Transverse colon (tissue), 4 donors: ENCODE measurements around the gene RBM5. TPM values are rescaled to one million over a fixed set of nuclear protein-coding genes. Genes with fewer than 3 reads are reported as not detected.

Source experiments
- DNase-seq: peaks from one replicate; pipeline ENCODE4 v3.0.0-alpha.2; 2019
- H3K27ac ChIP-seq, 4 donors: fragments of 200-600 bp; sonication (generic); 2 replicates each; pipeline ENCODE4 v1.5.1; 2016 to 2018; ENCODE audit warnings: inconsistent platforms in 4 of 4
- H3K27me3 ChIP-seq: fragments of 200-600 bp; sonication (generic); 2 replicates; pipeline ENCODE4 v1.5.1; 2017; ENCODE audit warnings: inconsistent platforms
- H3K36me3 ChIP-seq, 4 donors: fragments of 200-600 bp; sonication (generic); 2 replicates each; pipeline ENCODE4 v1.5.1; 2017 to 2019; ENCODE audit warnings: inconsistent platforms in 4 of 4
- H3K4me1 ChIP-seq, 4 donors: fragments of 200-600 bp; sonication (generic); 2 replicates each; pipeline ENCODE4 v1.5.1; 2017 to 2020; ENCODE audit warnings: inconsistent platforms in 4 of 4
- H3K4me3 ChIP-seq, 4 donors: fragments of 200-600 bp; sonication (generic); 1 replicate in 1 of 4; 2 replicates in 3 of 4; pipeline versions ENCODE4 v1.5.1 to v1.6.1; 2017 to 2019; ENCODE audit warnings: inconsistent platforms in 4 of 4
- H3K9me3 ChIP-seq, 2 donors: fragments of 200-600 bp; sonication (generic); 2 replicates each; pipeline ENCODE4 v1.5.1; 2017 to 2019; ENCODE audit warnings: inconsistent platforms in 2 of 2
- EP300 ChIP-seq: sonication (generic); formaldehyde crosslinking; IDR thresholded peaks from one replicate; pipeline ENCODE4 v1.6.1; 2017; ENCODE audit warnings: antibody characterized with exemption, low read depth
- POLR2A ChIP-seq: fragments of 450-650 bp; IDR thresholded peaks from one replicate; pipeline ENCODE4 v1.6.1; 2016; ENCODE audit warnings: antibody characterized with exemption, mild to moderate bottlenecking, moderate library complexity
- POLR2AphosphoS5 ChIP-seq, 3 donors: sonication (generic); formaldehyde crosslinking; IDR thresholded peaks; one replicate each; pipeline ENCODE4 v1.6.1; 2016; ENCODE audit warnings: antibody characterized with exemption in 3 of 3
- WGBS, 2 donors: methylation state at CpG; one replicate each; pipeline ENCODE4 v1.1.5; 2018; ENCODE audit warnings: low coverage in 1 of 2; 5-methylcytosine and 5-hydroxymethylcytosine counted together
- in situ Hi-C, 4 donors: fragments of 200-750 bp; cut with MboI; loops; one replicate each; pipeline versions ENCODE4 v1.15.0 to v1.15.1; 2017; ENCODE audit warnings: low sequenced_read_pairs in 3 of 4, low pct_ligation_motif_present in 1 of 4, low pct_unique_long_range_greater_than_20kb in 1 of 4
- intact Hi-C: fragments of 100-400 bp; cut with DNase I; formaldehyde crosslinking; loops from one replicate; pipeline ENCODE4 v1.15.1; 2023; ENCODE audit warnings: low total_unique reads
- total RNA-seq, 4 donors: library from RNA; depleted of rRNA; stranded (reverse); fragments of >200 nt; gene quantifications; one replicate each; pipeline ENCODE4 v1.1.0, GENCODE V29; 2016
- TF ChIP-seq, protein P1 (sequence below), 5 experiments: fragments of 200-600 bp in 3 of 5; fragments of 450-650 bp in 2 of 5; sonication (generic) in 3 of 5; IDR thresholded peaks; 1 replicate in 2 of 5; 2 replicates in 3 of 5; pipeline ENCODE4 v1.5.1; 2016 to 2017; ENCODE audit warnings: antibody characterized with exemption in 5 of 5, inconsistent platforms in 3 of 5, mild to moderate bottlenecking in 2 of 5, moderate library complexity in 1 of 5

RBM5 gene
- total RNA-seq, 4 donors from 2014 or later, result 238 to 391 (median 304) TPM

DNA sequence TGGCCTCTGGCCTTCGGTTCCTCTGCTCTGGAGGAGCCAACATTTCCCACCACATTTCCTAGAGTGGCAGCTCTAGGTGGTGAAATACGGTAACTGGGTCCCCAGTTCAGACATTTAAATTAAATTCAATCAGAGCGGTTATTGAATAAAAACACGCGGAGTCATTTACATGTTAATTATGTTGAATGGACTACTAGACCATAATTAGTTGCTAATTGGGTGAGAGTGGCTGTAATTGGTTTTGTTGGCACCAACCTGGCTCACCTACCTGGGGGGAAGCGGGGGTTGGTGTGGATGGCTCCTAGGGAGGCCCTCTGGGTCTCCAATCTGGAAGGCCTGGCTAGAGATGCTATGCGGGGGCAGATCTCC is 79.1 kb downstream of the RBM5 start:
- Histone ChIP-seq H3K4me3 (no peak overlapping the region), H3K27ac (peak overlapping the region; percentile 71 to 82 (median 80)), H3K36me3 (no peaks in the 10 kb centered on the region), H3K27me3 (no peaks in the 10 kb centered on the region), H3K4me1 (peaks cover 49 to 82% (median 61%) of the 10 kb centered on the region in 4 donors), H3K9me3 (no peaks in the 10 kb centered on the region)
- no peak for DNase-seq
- intact Hi-C loops (no loop called here), in situ Hi-C loops (no loop called here)
- TF ChIP-seq POLR2A (no peak), POLR2AphosphoS5 (IDR thresholded peaks at IDR 0.05) (no peak), EP300 (no peak)
- TF ChIP-seq, protein P1, sequence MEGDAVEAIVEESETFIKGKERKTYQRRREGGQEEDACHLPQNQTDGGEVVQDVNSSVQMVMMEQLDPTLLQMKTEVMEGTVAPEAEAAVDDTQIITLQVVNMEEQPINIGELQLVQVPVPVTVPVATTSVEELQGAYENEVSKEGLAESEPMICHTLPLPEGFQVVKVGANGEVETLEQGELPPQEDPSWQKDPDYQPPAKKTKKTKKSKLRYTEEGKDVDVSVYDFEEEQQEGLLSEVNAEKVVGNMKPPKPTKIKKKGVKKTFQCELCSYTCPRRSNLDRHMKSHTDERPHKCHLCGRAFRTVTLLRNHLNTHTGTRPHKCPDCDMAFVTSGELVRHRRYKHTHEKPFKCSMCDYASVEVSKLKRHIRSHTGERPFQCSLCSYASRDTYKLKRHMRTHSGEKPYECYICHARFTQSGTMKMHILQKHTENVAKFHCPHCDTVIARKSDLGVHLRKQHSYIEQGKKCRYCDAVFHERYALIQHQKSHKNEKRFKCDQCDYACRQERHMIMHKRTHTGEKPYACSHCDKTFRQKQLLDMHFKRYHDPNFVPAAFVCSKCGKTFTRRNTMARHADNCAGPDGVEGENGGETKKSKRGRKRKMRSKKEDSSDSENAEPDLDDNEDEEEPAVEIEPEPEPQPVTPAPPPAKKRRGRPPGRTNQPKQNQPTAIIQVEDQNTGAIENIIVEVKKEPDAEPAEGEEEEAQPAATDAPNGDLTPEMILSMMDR (IDR thresholded peaks at IDR 0.05), result no peak
- WGBS, 2 donors, result 83% methylated on average over 7 of the region's 7 CpGs; no CpG with 5 or more reads in 1 of the 2 donors

DNA sequence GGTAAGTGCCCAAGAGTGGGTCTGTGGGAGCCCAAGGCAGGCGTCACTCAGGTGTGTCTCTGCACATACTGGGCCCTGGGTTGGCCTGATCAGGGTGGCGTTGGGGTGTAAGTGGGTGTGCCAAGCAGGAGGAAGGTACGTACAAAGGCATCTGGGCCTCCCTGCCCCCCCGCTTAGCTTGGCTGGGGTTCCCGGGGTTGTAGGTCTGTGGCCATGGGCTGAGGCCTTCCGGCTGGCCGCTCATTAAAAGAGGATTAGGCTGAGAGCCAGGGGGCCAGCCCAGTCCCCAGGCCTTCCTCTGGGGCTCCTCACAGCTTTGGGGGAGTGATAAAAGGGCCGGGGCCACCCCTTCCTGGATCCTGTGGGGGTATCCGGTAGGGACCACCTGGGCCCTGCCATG is 79.7 kb downstream of the RBM5 start:
- H3K27me3 ChIP-seq, result no peaks in the 10 kb centered on the region
- H3K4me1 ChIP-seq, result peaks cover 48 to 79% (median 60%) of the 10 kb centered on the region in 4 donors
- intact Hi-C loops (no loop called here), in situ Hi-C loops (no loop called here)
- H3K9me3 ChIP-seq, result no peaks in the 10 kb centered on the region
- DNase-seq, result no peak
- peak overlapping the region in 3 of 4 donors; percentile 32 to 82 (median 71) for H3K27ac ChIP-seq
- no peaks in the 10 kb centered on the region for H3K36me3 ChIP-seq
- WGBS, 2 donors, result 61% methylated on average over 4 of the region's 9 CpGs; no CpG with 5 or more reads in 1 of the 2 donors
- TF ChIP-seq POLR2A (no peak), EP300 (no peak), POLR2AphosphoS5 (IDR thresholded peaks at IDR 0.05) (no peak)
- TF ChIP-seq, protein P1 (IDR thresholded peaks at IDR 0.05), result no peak
- H3K4me3 ChIP-seq, result no peak overlapping the region

Other genes with a start within 250 kb of the RBM5 start
- gene TRAIP, start 232.4 kb upstream of the RBM5 start, total RNA-seq, result 1 to 10 TPM; 1.2 to 1.7 (median 1.6) TPM
- under 1 TPM in 1 of 4 donors, not detected in 3; 0.14 TPM for gene CAMKV, start 219.0 kb upstream of the RBM5 start, total RNA-seq
- 100 to 1,000 TPM in 3 of 4 donors, 10 to 100 TPM in 1; 92.8 to 323 (median 138) TPM for gene MST1R, start 185.0 kb upstream of the RBM5 start, total RNA-seq
- gene MON1A, start 159.1 kb upstream of the RBM5 start, total RNA-seq, result 10 to 100 TPM in 1 of 4 donors, 1 to 10 TPM in 2, under 1 TPM in 1; 0.80 to 10.5 (median 8.7) TPM
- 100 to 1,000 TPM in 3 of 4 donors, 10 to 100 TPM in 1; 89.7 to 256 (median 152) TPM for gene RBM6, start 148.8 kb upstream of the RBM5 start, total RNA-seq
- 10 to 100 TPM in 1 of 4 donors, 1 to 10 TPM in 3; 1.9 to 30.6 (median 3.8) TPM for gene SEMA3F, start 66.4 kb downstream of the RBM5 start, total RNA-seq
- gene GNAT1, start 102.7 kb downstream of the RBM5 start, total RNA-seq, result not detected
- not detected for gene SLC38A3, start 116.4 kb downstream of the RBM5 start, total RNA-seq
- 100 to 1,000 TPM in 1 of 4 donors, 10 to 100 TPM in 3; 69.6 to 322 (median 74.8) TPM for gene GNAI2, start 147.3 kb downstream of the RBM5 start, total RNA-seq
- 100 to 1,000 TPM in 2 of 4 donors, 10 to 100 TPM in 2; 59.5 to 423 (median 122) TPM for gene SEMA3B, start 180.2 kb downstream of the RBM5 start, total RNA-seq
- gene LSMEM2, start 190.2 kb downstream of the RBM5 start, total RNA-seq, result not detected
- 100 to 1,000 TPM in 1 of 4 donors, 10 to 100 TPM in 3; 44.9 to 183 (median 59.5) TPM for gene IFRD2, start 203.5 kb downstream of the RBM5 start, total RNA-seq
- 10 to 100 TPM in 1 of 4 donors, 1 to 10 TPM in 2, under 1 TPM in 1; 0.79 to 11.2 (median 3.8) TPM for gene HYAL3, start 210.5 kb downstream of the RBM5 start, total RNA-seq
- 10 to 100 TPM in 1 of 4 donors, 1 to 10 TPM in 3; 5.2 to 13.0 (median 7.8) TPM for gene NAA80, start 210.5 kb downstream of the RBM5 start, total RNA-seq
- gene HYAL1, start 214.7 kb downstream of the RBM5 start, total RNA-seq, result 10 to 100 TPM in 1 of 4 donors, 1 to 10 TPM in 3; 1.8 to 13.8 (median 3.8) TPM
- gene HYAL2, start 233.8 kb downstream of the RBM5 start, total RNA-seq, result 10 to 100 TPM; 18.7 to 51.1 (median 32.0) TPM
- gene TUSC2, start 239.3 kb downstream of the RBM5 start, total RNA-seq, result 10 to 100 TPM in 3 of 4 donors, 1 to 10 TPM in 1; 7.9 to 39.6 (median 28.0) TPM